Ishikawa (cell line): Measurements from ENCODE around the gene PTPRN2.

ENCODE experiments used
- EP300 ChIP-seq: IDR thresholded peaks from 2 replicates; pipeline ENCODE4 v1.6.1; 2012; ENCODE audit warnings: borderline replicate concordance
- TAF1 ChIP-seq: IDR thresholded peaks from 2 replicates; pipeline ENCODE4 v1.6.1; 2012; ENCODE audit warnings: low read depth, mild to moderate bottlenecking

DNA sequence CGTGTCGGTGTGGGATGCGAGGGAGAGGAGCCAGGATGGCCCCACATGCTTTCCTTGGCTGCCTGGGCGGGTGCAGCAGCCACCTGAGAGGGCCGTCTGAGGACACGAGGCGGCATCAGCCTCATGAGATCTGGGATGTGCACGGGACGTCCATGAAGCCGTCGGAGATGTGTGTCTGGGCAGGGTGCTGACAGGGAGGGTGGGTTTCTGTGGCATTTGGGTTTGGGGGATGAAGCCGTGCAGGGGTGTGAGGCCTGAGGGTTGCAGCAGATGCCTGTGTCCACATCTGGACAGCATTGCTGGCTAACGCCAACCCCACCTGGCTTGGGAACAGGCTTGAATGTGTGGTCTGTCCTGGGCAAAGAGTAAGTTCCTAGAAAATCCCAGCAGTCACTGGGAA, 1071.3 kb downstream of the PTPRN2 start:
- TF ChIP-seq EP300 (no peak), TAF1 (no peak)
